DMS 273 (cell line): ENCODE data around the gene NUP214.

Experiments
- DNase-seq: peaks from one replicate; lab custom pipeline; 2025; ENCODE audit not compliant: unreplicated experiment; lab: John Stamatoyannopoulos, UW

The NUP214 gene

DNA sequence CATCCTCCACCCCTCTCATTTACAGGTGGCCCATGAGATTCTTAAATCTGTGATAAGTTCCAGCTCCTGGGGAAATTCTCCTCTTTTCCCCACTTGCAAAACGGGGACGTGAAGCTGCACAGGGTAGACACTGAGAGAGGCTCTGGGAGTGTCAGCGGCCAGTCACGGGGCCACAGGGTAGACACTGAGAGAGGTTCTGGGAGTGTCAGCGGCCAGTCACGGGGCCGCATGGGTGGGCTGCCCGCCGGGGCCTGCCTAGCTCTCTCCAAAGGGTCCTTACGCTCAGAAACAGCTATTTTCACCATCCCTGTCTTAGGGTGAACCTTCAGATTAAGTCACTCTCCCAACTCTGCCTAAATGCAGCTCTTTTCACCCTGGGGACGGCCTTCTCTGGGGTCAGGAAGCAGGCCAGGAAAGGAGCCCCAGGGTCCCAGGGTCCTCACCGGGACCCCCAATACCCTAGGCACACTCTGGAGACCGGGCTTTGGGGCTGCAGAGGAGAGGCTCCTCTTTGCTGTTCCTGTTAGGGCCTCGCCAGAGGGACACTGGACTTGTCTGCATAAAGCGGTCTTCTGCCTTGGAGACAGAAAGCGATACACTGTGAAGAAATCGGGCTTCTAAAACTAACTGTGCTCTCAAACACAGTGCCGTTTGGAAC lies 149.4 kb downstream of the NUP214 start:
- no peak for DNase-seq

DNA sequence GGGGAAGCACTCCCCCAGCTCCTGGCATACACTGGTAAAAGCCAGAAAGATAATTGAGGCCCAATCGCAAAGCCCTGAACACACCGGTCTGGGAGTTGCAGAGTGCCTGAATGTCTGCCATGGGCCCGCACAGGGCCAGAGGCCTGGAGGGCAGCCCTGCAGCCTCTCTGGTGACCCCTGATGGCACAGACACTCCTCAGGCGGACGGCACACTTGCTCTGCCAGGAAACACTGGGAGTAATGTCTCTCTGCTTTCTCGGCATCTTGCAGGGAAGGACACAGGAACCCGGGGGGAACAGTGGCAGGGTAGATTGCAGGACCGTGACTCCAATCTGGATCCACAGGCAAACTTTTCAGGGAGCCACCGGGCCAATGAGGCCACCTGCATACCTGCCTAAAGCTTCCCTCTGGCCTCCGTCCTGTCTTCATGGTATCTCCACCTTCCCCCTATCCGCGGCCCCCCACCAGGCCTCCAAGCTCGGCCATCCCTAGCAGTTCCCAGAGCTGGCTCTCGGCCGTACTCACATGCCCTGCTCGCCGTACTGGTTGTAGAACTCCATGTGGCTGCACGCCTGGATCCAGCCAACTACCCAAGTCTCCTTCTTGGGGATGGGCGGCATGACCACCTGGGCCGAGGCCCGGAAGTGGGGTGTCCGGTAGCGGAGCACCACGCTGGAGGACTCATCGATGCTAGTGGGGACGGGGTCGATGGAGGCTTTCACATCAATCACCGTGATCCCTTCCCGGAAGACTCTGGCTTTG lies 150.1 kb downstream of the NUP214 start:
- peak; percentile 53 for DNase-seq

DNA sequence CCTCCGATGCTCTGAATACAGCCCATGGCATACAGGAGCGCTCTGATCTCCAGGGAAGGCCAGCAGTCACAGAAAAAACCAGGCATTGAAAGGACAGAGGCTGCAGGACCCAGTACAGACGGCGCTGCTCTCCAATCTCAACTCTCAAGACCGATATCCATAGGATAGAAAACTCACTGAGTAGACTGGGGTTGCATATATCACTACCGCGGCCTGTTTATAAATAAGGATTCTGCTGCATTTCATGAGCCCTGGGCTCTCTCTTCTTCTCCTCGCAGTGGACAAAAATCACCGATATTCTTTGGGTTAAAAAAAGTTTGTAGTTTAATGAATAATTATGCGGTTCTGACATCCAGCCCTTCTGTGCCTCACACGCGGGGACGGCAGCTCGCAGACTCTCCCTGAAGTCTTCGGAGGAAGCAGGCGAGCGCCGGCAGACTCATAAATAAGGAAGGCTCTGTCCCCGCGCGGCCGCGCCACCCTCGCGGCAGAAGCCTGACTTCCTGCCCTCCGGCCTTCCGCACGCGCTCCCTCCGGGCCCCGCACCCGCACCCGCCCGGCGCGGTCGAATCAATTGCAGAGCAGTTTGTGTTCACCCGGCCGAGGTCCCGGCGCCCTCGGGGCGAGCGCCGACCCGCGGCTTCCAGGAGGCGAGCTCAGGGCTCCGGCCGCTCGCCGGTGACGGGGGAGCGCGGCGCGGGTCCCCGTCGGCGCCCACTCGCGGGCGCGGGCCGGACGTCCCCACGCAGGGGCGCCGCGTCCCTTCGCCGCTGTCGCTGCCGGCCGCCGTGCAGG lies 150.9 kb downstream of the NUP214 start, which contains the start of gene FAM78A:
FAM78A (minus strand) TSS at position 417 of the 795 bp plus-strand sequence; CDS start at position 86, 331 bp downstream.
- DNase-seq: peak; percentile 54

DNA sequence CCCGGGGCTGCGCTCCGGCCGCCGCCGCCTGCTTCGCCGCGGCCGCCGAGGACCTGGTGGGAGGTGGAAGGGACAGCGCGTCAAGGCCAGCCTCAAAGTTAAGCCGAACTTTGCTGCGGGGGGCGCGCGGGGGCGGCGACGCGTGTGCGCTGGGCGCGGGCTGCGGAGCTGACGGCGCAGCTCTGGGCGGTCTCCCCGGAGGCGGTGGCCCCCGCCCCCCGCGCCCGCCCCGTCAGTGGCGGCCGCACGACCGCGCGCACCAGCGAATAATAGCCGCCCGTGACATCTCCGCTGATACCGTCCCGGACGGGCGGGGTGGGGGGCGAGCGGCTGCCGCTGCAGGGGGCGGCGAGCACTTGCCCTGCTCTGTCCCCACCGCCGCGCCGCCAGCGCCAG lies 151.5 kb downstream of the NUP214 start:
- DNase-seq: peak; percentile 48

DNA sequence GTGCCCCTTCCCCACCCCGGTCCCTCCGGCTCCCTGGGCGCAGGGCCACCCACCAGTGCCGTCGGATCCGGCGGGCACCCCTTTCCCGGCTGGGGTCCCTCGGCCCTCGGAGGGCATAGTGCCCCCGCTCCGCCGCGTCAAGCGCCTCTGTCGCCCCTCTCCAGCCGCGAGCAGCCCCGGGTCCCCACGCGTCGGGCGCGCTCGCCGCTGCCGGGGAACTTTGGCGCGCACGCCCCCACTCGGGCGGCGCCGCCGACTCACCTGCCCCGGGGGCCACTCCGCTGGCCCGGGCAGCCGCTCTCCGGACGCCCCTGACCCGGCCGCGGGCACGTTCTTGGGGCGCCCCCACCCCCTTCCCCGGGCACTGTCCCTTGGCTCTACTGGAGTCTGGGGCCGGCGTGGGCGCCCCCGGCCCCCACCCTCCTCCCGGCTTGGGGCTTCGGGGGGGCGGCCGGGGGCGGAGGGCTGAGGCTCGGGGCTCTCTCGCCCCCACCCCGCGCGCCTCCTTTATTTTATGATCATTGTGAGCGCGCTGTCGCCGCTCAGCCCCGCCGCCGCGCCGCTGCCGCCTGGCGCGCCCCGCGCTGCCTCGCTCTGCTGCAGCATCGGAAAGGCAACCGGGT lies 152.0 kb downstream of the NUP214 start:
- no peak for DNase-seq

DNA sequence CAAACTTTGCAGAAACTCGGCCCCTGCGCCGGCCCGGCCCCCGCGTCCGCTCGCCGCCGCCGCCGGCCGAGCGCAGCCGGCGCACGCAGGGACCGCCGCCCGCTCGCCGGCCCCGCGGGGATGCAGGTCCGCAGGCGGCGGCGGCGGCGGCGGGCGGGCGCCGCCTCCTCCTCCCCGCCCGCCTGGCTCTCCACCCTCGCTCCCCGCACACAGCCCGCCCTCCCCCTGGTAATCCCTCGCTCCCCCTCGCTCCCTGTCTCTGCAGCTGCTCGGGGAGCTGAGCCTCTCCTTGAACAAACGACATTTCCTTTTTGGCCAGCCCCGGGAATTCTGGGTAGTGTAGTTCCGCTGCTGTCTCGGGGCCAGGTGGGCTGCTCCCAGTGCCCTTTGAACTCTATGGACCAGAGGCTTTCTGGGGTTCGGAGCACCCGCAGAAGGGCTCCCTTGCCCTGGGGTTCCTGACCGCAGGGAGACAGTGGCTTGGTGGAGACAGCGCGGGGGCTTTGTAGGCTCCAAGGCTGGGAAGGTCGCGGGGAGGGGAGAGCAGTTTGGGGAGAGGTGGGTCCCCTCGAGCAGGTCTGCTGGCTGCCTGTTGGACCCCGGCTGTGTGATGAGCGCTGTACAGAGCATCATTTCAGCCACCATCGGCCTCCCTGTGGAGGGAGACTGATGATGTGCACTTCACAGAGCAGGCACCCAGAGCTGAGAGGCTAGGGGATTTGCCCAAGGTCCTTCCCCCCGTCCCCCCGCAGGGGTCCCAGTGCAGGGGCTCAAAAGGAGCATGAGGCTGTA lies 152.7 kb downstream of the NUP214 start:
- DNase-seq: peak; percentile 94

DNA sequence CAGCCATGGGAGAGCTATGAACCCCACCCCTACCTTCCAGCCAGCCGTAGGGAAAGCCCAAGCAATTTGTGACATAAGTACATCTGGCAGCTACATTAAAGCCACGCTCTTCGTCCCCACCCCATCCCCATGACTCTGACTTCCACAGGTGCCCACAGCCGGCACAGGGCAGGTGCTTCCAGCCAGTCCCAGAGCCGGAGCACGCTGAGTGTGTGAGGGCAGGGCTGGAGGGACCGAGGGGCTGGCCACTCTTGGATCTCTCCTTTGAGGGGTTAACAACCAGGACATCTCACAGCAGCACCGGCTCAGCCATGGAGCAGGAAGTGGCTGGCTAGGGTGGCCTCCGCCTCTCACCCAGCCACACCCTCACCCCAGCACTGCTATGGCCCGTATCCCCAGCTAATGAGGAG lies 153.3 kb downstream of the NUP214 start:
- DNase-seq: no peak

DNA sequence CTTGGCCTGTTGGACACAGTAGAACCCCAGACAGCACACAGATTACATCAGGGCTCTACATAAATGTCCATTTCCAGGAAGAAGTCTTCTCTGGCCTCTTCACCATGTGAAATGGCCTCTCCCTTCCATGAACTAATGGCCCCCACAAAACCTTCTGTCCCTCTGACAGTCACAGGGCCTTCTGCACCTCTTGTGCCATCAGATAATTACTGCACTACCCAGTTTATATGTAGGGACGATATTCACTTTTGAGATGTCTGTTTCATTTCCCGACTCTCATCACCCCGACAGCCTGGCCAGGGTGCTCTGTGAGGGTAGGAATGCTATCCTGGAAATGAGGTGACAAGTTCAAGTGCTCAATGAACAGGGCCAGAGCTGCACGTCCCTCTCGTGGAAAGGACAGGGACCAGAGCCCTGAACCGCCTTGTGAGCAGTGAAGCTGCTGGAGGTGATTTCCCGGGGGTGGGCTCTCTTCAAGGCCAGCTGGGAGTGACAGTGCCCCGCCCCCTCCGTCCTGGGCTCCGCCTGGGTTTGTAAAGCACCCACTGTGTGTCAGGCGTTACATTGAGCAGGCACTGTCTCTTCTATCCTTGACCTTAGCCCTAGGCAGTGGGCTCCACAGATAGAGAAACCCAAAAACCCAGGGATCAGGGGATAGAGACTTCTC lies 153.9 kb downstream of the NUP214 start:
- no peak for DNase-seq

DNA sequence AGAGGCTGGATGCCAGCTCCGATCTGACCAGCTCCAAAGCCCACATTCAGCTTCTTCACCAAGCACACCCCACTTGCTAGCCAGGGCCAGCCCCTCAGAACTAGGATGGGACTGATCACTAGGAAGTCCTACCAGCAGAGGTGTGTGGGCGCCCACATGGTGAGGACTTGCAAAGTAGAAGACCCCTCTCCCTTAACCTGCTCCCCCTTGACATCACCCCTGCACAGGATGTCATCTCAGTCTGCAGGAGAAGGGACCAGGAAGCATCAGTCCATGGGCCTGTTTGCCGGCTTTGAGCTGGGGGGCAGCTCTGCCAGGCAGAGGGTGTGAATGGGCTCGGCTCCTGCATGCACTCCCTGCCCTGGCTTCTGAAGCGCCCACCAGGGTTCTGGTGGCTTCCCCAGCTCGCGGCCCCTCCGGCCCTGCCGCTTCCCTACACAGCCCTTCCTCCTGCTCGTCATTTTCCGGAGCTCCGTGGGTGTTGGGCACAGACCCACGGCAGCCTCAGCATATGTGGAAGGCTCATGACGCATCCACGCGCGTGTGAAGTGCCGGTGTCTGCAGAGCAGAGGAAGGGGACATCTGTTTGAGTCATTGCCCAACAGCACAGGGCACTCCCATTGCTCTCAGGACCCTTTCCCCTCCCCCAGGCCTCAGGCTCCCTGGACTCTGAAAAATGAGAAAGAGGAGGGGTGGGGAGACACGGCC lies 154.6 kb downstream of the NUP214 start:
- no peak for DNase-seq

DNA sequence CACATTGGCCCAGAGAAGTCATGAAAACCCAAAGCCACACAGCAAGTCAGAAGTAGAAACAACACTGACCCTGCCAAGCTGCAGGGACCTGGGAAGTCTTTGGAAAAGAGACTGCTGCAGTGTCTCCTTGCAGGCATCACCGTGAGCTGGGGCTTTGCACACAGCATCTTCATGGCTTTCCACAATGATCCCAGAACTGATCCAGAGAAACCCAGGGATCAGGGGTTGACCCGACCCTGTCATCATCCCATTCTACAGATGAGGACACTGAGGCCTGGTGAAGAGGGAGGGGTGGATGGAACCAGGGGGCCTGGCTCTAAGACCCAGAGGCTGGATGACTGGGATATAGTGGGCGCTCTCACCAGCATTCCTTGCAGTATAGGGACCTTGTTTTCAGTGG lies 155.3 kb downstream of the NUP214 start:
- DNase-seq: no peak

DNA sequence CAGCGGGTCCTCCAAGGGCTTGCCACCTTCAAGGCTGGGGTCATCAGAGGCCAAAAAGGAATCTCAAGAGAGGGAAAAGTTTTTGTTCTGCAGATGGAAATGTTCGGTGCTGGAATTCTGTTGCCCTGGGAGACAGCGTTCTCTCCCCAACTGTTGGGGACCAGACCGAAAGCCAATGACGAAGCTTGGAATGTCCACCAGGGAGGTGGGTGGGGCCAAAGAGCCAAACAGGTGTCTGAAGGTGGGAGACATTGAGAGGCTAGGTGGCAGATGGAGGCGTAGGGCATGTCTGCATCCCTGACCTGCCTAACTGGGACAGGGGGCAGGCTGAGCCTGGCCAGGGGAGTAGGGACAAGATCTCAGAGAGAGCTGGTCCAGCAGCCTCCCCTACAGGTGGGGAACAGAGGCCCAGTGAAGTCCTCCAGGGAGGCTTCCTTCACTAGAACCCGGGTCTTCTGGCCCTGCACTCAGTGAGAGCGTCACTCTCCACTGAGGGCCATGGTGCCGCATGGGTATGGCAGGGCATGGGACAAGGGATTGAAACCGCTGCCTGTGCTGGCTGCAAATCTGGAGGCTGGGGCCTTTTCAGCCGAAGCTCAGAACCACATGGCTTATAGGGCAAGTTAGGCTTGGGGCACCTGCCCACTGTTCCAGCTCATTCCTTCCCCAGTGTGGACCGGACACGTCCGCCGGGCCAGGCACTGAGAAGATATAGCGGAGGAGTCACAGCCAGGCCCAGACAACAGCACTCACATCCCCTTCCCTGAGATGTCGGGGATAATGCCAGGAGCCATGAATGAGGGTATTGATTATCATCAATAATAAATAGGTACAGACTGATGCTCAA lies 156.0 kb downstream of the NUP214 start:
- no peak for DNase-seq

DNA sequence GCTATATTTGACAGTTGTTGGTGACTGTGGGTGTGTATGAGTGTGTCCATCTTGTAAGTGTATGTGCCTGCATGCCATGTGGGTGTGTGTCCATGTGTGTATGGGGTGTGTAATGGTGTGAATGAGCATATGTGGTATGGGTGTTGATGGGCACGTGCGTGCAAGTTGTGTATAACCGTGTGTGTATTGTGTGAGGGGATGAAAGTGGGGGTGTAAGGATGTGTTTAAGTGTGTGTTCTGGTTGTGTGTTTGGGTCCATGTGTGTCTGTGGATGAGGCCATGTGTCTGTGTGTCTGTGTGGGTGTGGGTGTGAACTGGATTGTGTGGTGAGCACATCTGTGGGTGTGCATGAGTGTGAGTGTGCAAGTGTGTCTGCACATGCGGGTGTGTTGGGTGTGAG lies 156.8 kb downstream of the NUP214 start:
- DNase-seq: no peak

DNA sequence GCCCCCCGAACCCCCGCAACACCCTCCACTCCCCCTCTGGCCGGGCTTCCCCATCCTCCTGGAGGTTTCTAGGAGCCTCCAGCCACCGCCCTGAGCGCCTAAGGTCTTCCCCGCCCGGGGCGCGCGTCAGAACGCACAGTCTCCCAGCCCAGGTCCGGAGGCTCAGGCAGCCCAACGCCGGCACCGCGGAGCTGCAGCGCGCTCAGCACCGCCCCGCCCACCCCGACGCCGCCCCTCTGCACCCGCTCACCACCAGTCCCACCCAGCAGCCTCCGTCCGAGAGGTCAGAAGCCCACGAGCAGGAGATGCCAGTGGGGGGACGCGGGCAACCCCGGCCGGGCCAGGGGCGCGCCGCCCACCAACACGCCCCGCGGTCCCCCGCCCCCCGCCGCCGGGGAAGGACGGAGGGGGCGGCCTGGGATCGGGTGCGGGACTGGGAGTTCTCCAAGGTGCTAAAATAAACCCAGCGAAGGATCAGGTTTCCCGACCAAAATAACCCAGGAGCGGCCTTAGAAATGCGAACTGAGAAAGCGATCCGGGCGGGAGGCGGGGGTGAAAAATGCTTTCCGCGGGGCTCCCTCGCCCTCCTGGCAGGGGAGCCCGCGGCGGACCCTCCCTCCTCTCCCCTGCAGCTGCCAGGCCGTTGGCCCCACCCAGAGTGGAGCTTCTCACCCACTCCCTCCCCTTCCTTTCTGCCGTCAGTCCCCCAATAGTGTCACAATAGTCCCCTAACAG lies 157.5 kb downstream of the NUP214 start:
- peak; percentile 66 for DNase-seq
